ENCODE data around the gene TRIM71.

TRIM71 gene

GRCh38 chr3:32781211-32781968 is 36.4 kb upstream of the TRIM71 start (continued):
- TF ChIP-seq TSHZ1 (tag by site-specific recombination; IDR thresholded peaks at IDR 0.05; ENCODE audit: borderline replicate concordance) (no peak), ZNF626 (tag by site-specific recombination; IDR thresholded peaks at IDR 0.05) (no peak), SP2 (tag by site-specific recombination; IDR thresholded peaks at IDR 0.05) (peak; percentile 56), ZNF311 (tag by site-specific recombination; IDR thresholded peaks at IDR 0.05; ENCODE audit: borderline replicate concordance) (no peak), ZNF660 (tag by site-specific recombination; IDR thresholded peaks at IDR 0.05) (no peak), ZNF202 (tag by site-specific recombination; IDR thresholded peaks at IDR 0.05; ENCODE audit: borderline replicate concordance) (no peak), ZNF169 (tag by site-specific recombination; IDR thresholded peaks at IDR 0.05) (no peak), KLF16 (tag by site-specific recombination; IDR thresholded peaks at IDR 0.05) (0 out of 2 replicates have a peak, but pooled peaks have one; percentile 15), ZNF692 (tag by site-specific recombination; IDR thresholded peaks at IDR 0.05) (peak; percentile 62; the same call in 1 of the 2 replicates), ZNF221 (tag by site-specific recombination; IDR thresholded peaks at IDR 0.05; ENCODE audit: borderline replicate concordance) (no peak), ZNF785 (tag by site-specific recombination; IDR thresholded peaks at IDR 0.05) (no peak; the same call in 1 of the 2 replicates), ZNF112 (tag by site-specific recombination; IDR thresholded peaks at IDR 0.05) (no peak), ZNF146 (tag by site-specific recombination; IDR thresholded peaks at IDR 0.05) (no peak), HIC1 (tag by site-specific recombination; IDR thresholded peaks at IDR 0.05) (peak; percentile 48; the same call in 1 of the 2 replicates), SALL2 (tag by site-specific recombination; IDR thresholded peaks at IDR 0.05; ENCODE audit: borderline replicate concordance) (no peak), SCRT2 (tag by site-specific recombination; IDR thresholded peaks at IDR 0.05) (no peak), ZNF558 (tag by site-specific recombination; IDR thresholded peaks at IDR 0.05) (no peak), ZBTB17 (tag by site-specific recombination; IDR thresholded peaks at IDR 0.05) (no peak), ZBTB1 (tag by site-specific recombination; IDR thresholded peaks at IDR 0.05) (no peak), CTCF (tag by site-specific recombination; IDR thresholded peaks at IDR 0.05) (peak; percentile 89), ZNF133 (tag by site-specific recombination; IDR thresholded peaks at IDR 0.05) (no peak), RBAK (tag by site-specific recombination; IDR thresholded peaks at IDR 0.05) (no peak), ZNF518A (tag by site-specific recombination; conservative IDR thresholded peaks at IDR 0.05; ENCODE audit: low read depth) (no peak), ZXDB (tag by site-specific recombination; IDR thresholded peaks at IDR 0.05) (peak; percentile 56)
